Kidney glomerular epithelial cell (primary cell): Measurements from ENCODE around the gene WNK1.
A peak's percentile ranks its signal among the peaks of the same experiment; 100 is the strongest.
"Not testable (repeated sequence)": the region's sequence is repeated elsewhere in the genome, so short reads cannot be mapped to it uniquely, and the experiment has no call there.

Source experiments
- DNase-seq: peaks from one replicate; lab custom pipeline; 2025; lab: John Stamatoyannopoulos, UW

The WNK1 gene

GRCh38 chr12:749751-750270 lies 2.6 kb upstream of the WNK1 start:
- no peak for DNase-seq

- DNase-seq = no peak
Measured at GRCh38 chr12:750366-751191, 1.8 kb upstream of the WNK1 start.

- DNase-seq = peak; percentile 91
Measured at GRCh38 chr12:751192-751998, 984 bp upstream of the WNK1 start.

GRCh38 chr12:752695-753610 lies 574 bp downstream of the WNK1 start:
- DNase-seq = no peak

- DNase-seq = no peak
Measured at GRCh38 chr12:753611-754472, 1.5 kb downstream of the WNK1 start.

- no peak for DNase-seq
Measured at GRCh38 chr12:754473-754820, 2.1 kb downstream of the WNK1 start.

- peak; percentile 66 for DNase-seq
Measured at GRCh38 chr12:754851-755562, 2.6 kb downstream of the WNK1 start.

GRCh38 chr12:759628-760027 lies 7.2 kb downstream of the WNK1 start:
- DNase-seq = no peak

GRCh38 chr12:761256-761655 lies 8.9 kb downstream of the WNK1 start:
- peak; percentile 60 for DNase-seq

- DNase-seq = no peak
Measured at GRCh38 chr12:765840-766239, 13.5 kb downstream of the WNK1 start.

GRCh38 chr12:768434-768833 lies 16.1 kb downstream of the WNK1 start:
- no peak for DNase-seq

GRCh38 chr12:770479-770878 lies 18.1 kb downstream of the WNK1 start:
- no peak for DNase-seq

GRCh38 chr12:772056-772697 lies 19.8 kb downstream of the WNK1 start:
- no peak for DNase-seq

GRCh38 chr12:774051-774614 lies 21.8 kb downstream of the WNK1 start:
- no peak for DNase-seq

GRCh38 chr12:775973-776771 lies 23.8 kb downstream of the WNK1 start:
- DNase-seq = not testable (repeated sequence)

GRCh38 chr12:776772-777373 lies 24.5 kb downstream of the WNK1 start:
- DNase-seq = not testable (repeated sequence)

GRCh38 chr12:777550-778047 lies 25.2 kb downstream of the WNK1 start:
- no peak for DNase-seq

GRCh38 chr12:778615-779014 lies 26.2 kb downstream of the WNK1 start:
- DNase-seq = no peak
